Loucy (cell line): ENCODE measurements around the gene APRT.

Source experiments
- H2AFZ ChIP-seq: fragments of 200-600 bp; sonication (generic); 2 replicates; pipeline ENCODE4 v1.6.0; 2016; ENCODE audit warnings: antibody characterized with exemption, mild to moderate bottlenecking, low read length, moderate library complexity
- H3F3A ChIP-seq: fragments of 200-600 bp; 2 replicates; pipeline ENCODE4 v1.6.0; 2016; ENCODE audit warnings: antibody characterized with exemption, low read depth, mild to moderate bottlenecking
- H3K27me3 ChIP-seq: fragments of 200-600 bp; sonication (generic); 2 replicates; pipeline ENCODE4 v1.6.1; 2014; ENCODE audit warnings: low read length, mild to moderate bottlenecking; ENCODE audit not compliant: insufficient read depth, poor library complexity, severe bottlenecking
- H3K36me3 ChIP-seq: fragments of 200-600 bp; sonication (generic); 2 replicates; pipeline ENCODE4 v1.6.1; 2016; ENCODE audit warnings: low read length; ENCODE audit not compliant: insufficient read depth
- H3K4me1 ChIP-seq: fragments of 200-600 bp; sonication (generic); 2 replicates; pipeline ENCODE4 v1.5.1; 2014; ENCODE audit warnings: low read length, mild to moderate bottlenecking; ENCODE audit not compliant: insufficient read depth, poor library complexity, severe bottlenecking
- H3K4me2 ChIP-seq: fragments of 200-600 bp; sonication (generic); 2 replicates; pipeline ENCODE4 v1.6.0; 2014; ENCODE audit warnings: antibody characterized with exemption, low read length, low read depth, mild to moderate bottlenecking; ENCODE audit not compliant: poor library complexity, severe bottlenecking
- H3K4me3 ChIP-seq: fragments of 200-600 bp; sonication (generic); 2 replicates; pipeline ENCODE4 v1.5.1; 2014; ENCODE audit warnings: low read length, mild to moderate bottlenecking, mixed read lengths; ENCODE audit not compliant: poor library complexity, severe bottlenecking
- H3K79me2 ChIP-seq: fragments of 200-600 bp; sonication (generic); 2 replicates; pipeline ENCODE4 v1.6.1; 2014; ENCODE audit warnings: low read length; ENCODE audit not compliant: insufficient read depth
- H3K9ac ChIP-seq: fragments of 200-600 bp; sonication (generic); 2 replicates; pipeline ENCODE4 v1.6.0; 2014; ENCODE audit warnings: mild to moderate bottlenecking, low read depth, low read length, moderate library complexity; ENCODE audit not compliant: poor library complexity, severe bottlenecking
- H3K9me2 ChIP-seq: fragments of 200-600 bp; sonication (generic); replicated peaks from 2 replicates; pipeline ENCODE4 v1.6.1; 2016; ENCODE audit warnings: low read depth, low read length, mixed read lengths
- H3K9me3 ChIP-seq: fragments of 200-600 bp; sonication (generic); 2 replicates; pipeline ENCODE4 v1.6.1; 2014; ENCODE audit warnings: mild to moderate bottlenecking, antibody characterized with exemption, low read length, low read depth; ENCODE audit not compliant: insufficient read depth
- H4K20me1 ChIP-seq: fragments of 200-600 bp; sonication (generic); 2 replicates; pipeline ENCODE4 v1.6.0; 2014; ENCODE audit warnings: antibody characterized with exemption, low read length, mild to moderate bottlenecking; ENCODE audit not compliant: insufficient read depth, poor library complexity, severe bottlenecking
- CTCF ChIP-seq: fragments of 200-600 bp; sonication (generic); conservative IDR thresholded peaks from 2 replicates; pipeline ENCODE4 v1.5.1; 2014; ENCODE audit warnings: mild to moderate bottlenecking, antibody characterized with exemption, low read length
- EZH2phosphoT487 ChIP-seq: fragments of 200-600 bp; IDR thresholded peaks from 2 replicates; pipeline ENCODE4 v1.6.1; 2018; ENCODE audit warnings: antibody characterized with exemption, mild to moderate bottlenecking, moderate library complexity, borderline replicate concordance

Gene APRT

GRCh38 chr16:88783391-88784073, 28.2 kb downstream of the APRT start:
- no peaks in the 10 kb centered on the region for H3K9me2 ChIP-seq
- peak overlapping the region; percentile 79 for H3K4me2 ChIP-seq
- H3F3A ChIP-seq = no peaks in the 10 kb centered on the region
- peak overlapping the region; percentile 91 for H3K9ac ChIP-seq
- H3K36me3 ChIP-seq = no peaks in the 10 kb centered on the region
- H3K79me2 ChIP-seq = peaks cover 72% of the 10 kb centered on the region
- H2AFZ ChIP-seq = no peak overlapping the region
- H3K4me3 ChIP-seq = peak overlapping the region; percentile 79
- peaks cover 31% of the 10 kb centered on the region for H4K20me1 ChIP-seq
- no peaks in the 10 kb centered on the region for H3K27me3 ChIP-seq
- peaks cover 27% of the 10 kb centered on the region for H3K4me1 ChIP-seq
- no peaks in the 10 kb centered on the region for H3K9me3 ChIP-seq
- TF ChIP-seq EZH2phosphoT487 (no peak), CTCF (no peak)

- TF ChIP-seq CTCF (no peak), EZH2phosphoT487 (no peak)
- Histone ChIP-seq H2AFZ (no peak overlapping the region), H3K9me2 (no peaks in the 10 kb centered on the region), H3K9ac (peak overlapping the region; percentile 91), H3K4me3 (peak overlapping the region; percentile 79), H3K79me2 (peaks cover 80% of the 10 kb centered on the region), H3K36me3 (no peaks in the 10 kb centered on the region), H4K20me1 (peaks cover 31% of the 10 kb centered on the region), H3K4me1 (peaks cover 27% of the 10 kb centered on the region), H3K9me3 (no peaks in the 10 kb centered on the region), H3K27me3 (no peaks in the 10 kb centered on the region), H3K4me2 (peak overlapping the region; percentile 79), H3F3A (no peaks in the 10 kb centered on the region)
Observed at GRCh38 chr16:88782454-88783390, 29.0 kb downstream of the APRT start.

GRCh38 chr16:88781140-88782077, 30.3 kb downstream of the APRT start:
- Histone ChIP-seq H3K9me2 (no peaks in the 10 kb centered on the region), H3K79me2 (peaks cover 92% of the 10 kb centered on the region), H3K4me3 (peak overlapping the region; percentile 79), H4K20me1 (peaks cover 31% of the 10 kb centered on the region), H3K36me3 (no peaks in the 10 kb centered on the region), H3K4me2 (peak overlapping the region; percentile 79), H3K4me1 (peaks cover 27% of the 10 kb centered on the region), H3K9me3 (no peaks in the 10 kb centered on the region), H2AFZ (no peak overlapping the region), H3F3A (no peaks in the 10 kb centered on the region), H3K9ac (peak overlapping the region; percentile 91), H3K27me3 (no peaks in the 10 kb centered on the region)
- no peak for TF ChIP-seq EZH2phosphoT487
- TF ChIP-seq CTCF = no peak
